PC-3 (cell line): ENCODE measurements around the gene SCAP.

Experiments used
- CTCF ChIP-seq: fragments of 300-600 bp; sonication (generic); conservative IDR thresholded peaks from 2 replicates; pipeline ENCODE4 v1.5.1; 2017; ENCODE audit warnings: antibody characterized with exemption, low read depth, mild to moderate bottlenecking, low read length
- EZH2 ChIP-seq: fragments of 300-600 bp; sonication (generic); IDR thresholded peaks from one replicate; pipeline ENCODE4 v1.6.1; 2017; ENCODE audit warnings: antibody characterized with exemption, mild to moderate bottlenecking, low read length; ENCODE audit not compliant: unreplicated experiment

- TF ChIP-seq CTCF (no peak), EZH2 (no peak)
Measured at GRCh38 chr3:47496892-47497291, 21.2 kb upstream of the SCAP start.
